Right lobe of liver (tissue), 4 donors: ENCODE data around the gene EXOSC9.

Experiments used
- POLR2A ChIP-seq: fragments of 450-650 bp; IDR thresholded peaks from one replicate; pipeline ENCODE4 v1.6.1; 2017; ENCODE audit warnings: antibody characterized with exemption, mild to moderate bottlenecking
- TF ChIP-seq, protein P1 (sequence below), 4 donors: fragments of 200-600 bp in 3 of 4; fragments of 450-650 bp in 1 of 4; IDR thresholded peaks; one replicate each; pipeline versions ENCODE4 v1.5.1 to v1.8.0; 2016 to 2022; ENCODE audit warnings: antibody characterized with exemption in 4 of 4, mild to moderate bottlenecking in 2 of 4
- donor health status: DM: no; HTN: no; CAD: no.
- donor health status: DM: no; HTN: no; CAD: no.
- donor health status: DM: no; HTN: yes; CAD: no.

GRCh38 chr4:121792966-121793365, 8.2 kb upstream of the EXOSC9 start:
- TF ChIP-seq, protein P1, sequence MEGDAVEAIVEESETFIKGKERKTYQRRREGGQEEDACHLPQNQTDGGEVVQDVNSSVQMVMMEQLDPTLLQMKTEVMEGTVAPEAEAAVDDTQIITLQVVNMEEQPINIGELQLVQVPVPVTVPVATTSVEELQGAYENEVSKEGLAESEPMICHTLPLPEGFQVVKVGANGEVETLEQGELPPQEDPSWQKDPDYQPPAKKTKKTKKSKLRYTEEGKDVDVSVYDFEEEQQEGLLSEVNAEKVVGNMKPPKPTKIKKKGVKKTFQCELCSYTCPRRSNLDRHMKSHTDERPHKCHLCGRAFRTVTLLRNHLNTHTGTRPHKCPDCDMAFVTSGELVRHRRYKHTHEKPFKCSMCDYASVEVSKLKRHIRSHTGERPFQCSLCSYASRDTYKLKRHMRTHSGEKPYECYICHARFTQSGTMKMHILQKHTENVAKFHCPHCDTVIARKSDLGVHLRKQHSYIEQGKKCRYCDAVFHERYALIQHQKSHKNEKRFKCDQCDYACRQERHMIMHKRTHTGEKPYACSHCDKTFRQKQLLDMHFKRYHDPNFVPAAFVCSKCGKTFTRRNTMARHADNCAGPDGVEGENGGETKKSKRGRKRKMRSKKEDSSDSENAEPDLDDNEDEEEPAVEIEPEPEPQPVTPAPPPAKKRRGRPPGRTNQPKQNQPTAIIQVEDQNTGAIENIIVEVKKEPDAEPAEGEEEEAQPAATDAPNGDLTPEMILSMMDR (IDR thresholded peaks at IDR 0.05) = no peak
- TF ChIP-seq POLR2A = no peak
